Mesendoderm (in vitro differentiated cells): ENCODE results near the gene MB21D2.

ENCODE experiments used
- DNase-seq: peaks from one replicate; pipeline ENCODE4 v3.0.0; 2013
- H2AK5ac ChIP-seq: 2 replicates; pipeline ENCODE4 v1.6.1; 2013; ENCODE audit warnings: low read length, inconsistent platforms
- H2BK120ac ChIP-seq: 2 replicates; pipeline ENCODE4 v1.6.1; 2013; ENCODE audit warnings: low read depth, mild to moderate bottlenecking, low read length, moderate library complexity, mixed read lengths
- H2BK15ac ChIP-seq: replicated peaks from 2 replicates; pipeline ENCODE4 v1.6.1; 2013; ENCODE audit warnings: low read depth, mild to moderate bottlenecking, moderate library complexity
- H2BK5ac ChIP-seq: 2 replicates; pipeline ENCODE4 v1.6.1; 2013; ENCODE audit warnings: low read length, inconsistent platforms
- H3K18ac ChIP-seq: 2 replicates; pipeline ENCODE4 v1.6.1; 2013; ENCODE audit warnings: mild to moderate bottlenecking, low read length, mixed read lengths
- H3K23ac ChIP-seq: one replicate; pipeline ENCODE4 v1.6.1; 2013; ENCODE audit warnings: low read length
- H3K27ac ChIP-seq: 2 replicates; pipeline ENCODE4 v1.5.1; 2013; ENCODE audit warnings: low read depth, mild to moderate bottlenecking, inconsistent platforms, low read length, moderate library complexity
- H3K27me3 ChIP-seq: 2 replicates; pipeline ENCODE4 v1.6.1; 2013; ENCODE audit warnings: low read length, control low read depth, mild to moderate bottlenecking, inconsistent platforms; ENCODE audit not compliant: insufficient read depth, poor library complexity
- H3K36me3 ChIP-seq: 2 replicates; pipeline ENCODE4 v1.6.1; 2013; ENCODE audit warnings: low read length, inconsistent platforms; ENCODE audit not compliant: control insufficient read depth, insufficient read depth
- H3K4ac ChIP-seq: one replicate; pipeline ENCODE4 v1.6.1; 2013; ENCODE audit warnings: low read depth, mild to moderate bottlenecking, low read length, moderate library complexity
- H3K4me1 ChIP-seq: 2 replicates; pipeline ENCODE4 v1.6.1; 2013; ENCODE audit warnings: low read depth, low read length, inconsistent platforms; ENCODE audit not compliant: control insufficient read depth
- H3K4me2 ChIP-seq: 2 replicates; pipeline ENCODE4 v1.6.1; 2013; ENCODE audit warnings: low read length
- H3K4me3 ChIP-seq: 2 replicates; pipeline ENCODE4 v1.5.1; 2013; ENCODE audit warnings: mild to moderate bottlenecking, low read length
- H3K56ac ChIP-seq: one replicate; pipeline ENCODE4 v1.6.1; 2013; ENCODE audit warnings: low read length
- H3K79me1 ChIP-seq: 2 replicates; pipeline ENCODE4 v1.6.1; 2013; ENCODE audit warnings: low read length, inconsistent platforms
- H3K79me2 ChIP-seq: 2 replicates; pipeline ENCODE4 v1.6.1; 2013; ENCODE audit warnings: mild to moderate bottlenecking, low read length; ENCODE audit not compliant: control insufficient read depth, insufficient read depth
- H3K9ac ChIP-seq: 2 replicates; pipeline ENCODE4 v1.6.1; 2013; ENCODE audit warnings: low read length, inconsistent platforms
- H4K5ac ChIP-seq: one replicate; pipeline ENCODE4 v1.6.1; 2013; ENCODE audit warnings: low read length
- H4K8ac ChIP-seq: one replicate; pipeline ENCODE4 v1.6.1; 2013; ENCODE audit warnings: low read depth, mild to moderate bottlenecking, control low read depth, low read length, moderate library complexity
- WGBS: extraction: QIAGEN DNeasy Blood & Tissue Kit; methylation state at CpG from one replicate; pipeline ENCODE4 v1.1.7; 2013; ENCODE audit warnings: low lambda C conversion rate, missing lambda C conversion rate; ENCODE audit not compliant: insufficient coverage; ENCODE audit errors: extremely low coverage; 5-methylcytosine and 5-hydroxymethylcytosine counted together

The MB21D2 gene

DNA sequence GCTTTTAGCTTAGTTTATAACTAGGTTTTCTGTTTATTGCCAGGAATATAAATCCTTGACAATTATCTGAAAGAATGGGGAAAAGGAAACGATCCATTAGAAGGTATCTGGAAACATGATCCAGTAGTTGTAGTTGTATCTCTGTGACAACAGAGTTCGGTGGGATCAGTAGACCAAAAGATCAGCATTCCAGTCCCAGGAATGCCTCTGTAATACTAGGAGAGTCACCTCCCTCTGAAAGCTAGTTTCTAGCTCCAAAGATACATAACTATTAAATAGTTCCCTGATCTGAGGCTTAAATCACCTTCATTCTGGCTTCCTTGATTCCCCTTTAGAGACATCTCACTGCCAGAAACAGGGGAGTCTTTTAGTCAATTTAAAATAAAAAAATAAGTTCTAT lies 34.1 kb downstream of the MB21D2 start:
- no peak overlapping the region for H4K5ac ChIP-seq
- no CpG with 5 or more reads among the region's 2 CpGs for WGBS
- no peak overlapping the region for H2BK120ac ChIP-seq
- no peak overlapping the region for H3K4ac ChIP-seq
- H2BK15ac ChIP-seq: no peak overlapping the region
- H3K4me1 ChIP-seq: peaks cover 7% of the 10 kb centered on the region
- H2BK5ac ChIP-seq: no peak overlapping the region
- no peak overlapping the region for H3K56ac ChIP-seq
- peaks cover 8% of the 10 kb centered on the region for H3K79me1 ChIP-seq
- no peak overlapping the region for H3K18ac ChIP-seq
- no peak overlapping the region for H3K4me3 ChIP-seq
- H3K27ac ChIP-seq: no peak overlapping the region
- no peaks in the 10 kb centered on the region for H3K27me3 ChIP-seq
- peak; percentile 63 for DNase-seq
- H3K23ac ChIP-seq: no peak overlapping the region
- H4K8ac ChIP-seq: no peak overlapping the region
- peaks cover 28% of the 10 kb centered on the region for H3K79me2 ChIP-seq
- H2AK5ac ChIP-seq: no peak overlapping the region
- no peaks in the 10 kb centered on the region for H3K36me3 ChIP-seq
- H3K9ac ChIP-seq: no peak overlapping the region
- no peak overlapping the region for H3K4me2 ChIP-seq

GRCh38 chr3:192881159-192881786 lies 36.4 kb downstream of the MB21D2 start:
- H3K56ac ChIP-seq: no peak overlapping the region
- H4K8ac ChIP-seq: no peak overlapping the region
- H3K27ac ChIP-seq: no peak overlapping the region
- peaks cover 33% of the 10 kb centered on the region for H3K79me2 ChIP-seq
- H2AK5ac ChIP-seq: no peak overlapping the region
- no peak overlapping the region for H3K4me3 ChIP-seq
- H3K4me2 ChIP-seq: no peak overlapping the region
- H3K18ac ChIP-seq: peak overlapping the region; percentile 30
- H3K27me3 ChIP-seq: no peaks in the 10 kb centered on the region
- H2BK120ac ChIP-seq: no peak overlapping the region
- H2BK15ac ChIP-seq: no peak overlapping the region
- H3K79me1 ChIP-seq: peaks cover 10% of the 10 kb centered on the region
- peak overlapping the region; percentile 70 for H3K4ac ChIP-seq
- H4K5ac ChIP-seq: no peak overlapping the region
- no peaks in the 10 kb centered on the region for H3K36me3 ChIP-seq
- DNase-seq: no peak
- H3K9ac ChIP-seq: no peak overlapping the region
- H2BK5ac ChIP-seq: no peak overlapping the region
- H3K4me1 ChIP-seq: peaks cover 5% of the 10 kb centered on the region
- no peak overlapping the region for H3K23ac ChIP-seq
- WGBS: no CpG with 5 or more reads among the region's 7 CpGs

- Histone ChIP-seq H4K5ac (no peak overlapping the region), H3K23ac (no peak overlapping the region), H2BK120ac (no peak overlapping the region), H3K79me1 (peaks cover 8% of the 10 kb centered on the region), H4K8ac (no peak overlapping the region), H2BK15ac (no peak overlapping the region), H3K79me2 (peaks cover 35% of the 10 kb centered on the region), H3K18ac (no peak overlapping the region), H3K27me3 (no peaks in the 10 kb centered on the region), H3K9ac (no peak overlapping the region), H3K56ac (no peak overlapping the region), H3K36me3 (no peaks in the 10 kb centered on the region), H2BK5ac (no peak overlapping the region), H3K4me2 (no peak overlapping the region), H3K27ac (no peak overlapping the region), H3K4me3 (no peak overlapping the region), H3K4me1 (peaks cover 4% of the 10 kb centered on the region), H3K4ac (peak overlapping the region; percentile 48), H2AK5ac (no peak overlapping the region)
- no CpG with 5 or more reads among the region's 6 CpGs for WGBS
- DNase-seq: no peak
These were observed 37.3 kb downstream of the MB21D2 start for GRCh38 chr3:192880313-192880712.

- Histone ChIP-seq H4K5ac (no peak overlapping the region), H2AK5ac (peak overlapping the region; percentile 20), H3K18ac (peak overlapping the region; percentile 71), H3K36me3 (no peaks in the 10 kb centered on the region), H3K79me1 (peaks cover 11% of the 10 kb centered on the region), H3K4me3 (no peak overlapping the region), H3K4me2 (peak overlapping the region; percentile 4), H3K9ac (peak overlapping the region; percentile 17), H3K23ac (no peak overlapping the region), H2BK120ac (peak overlapping the region; percentile 68), H3K56ac (peak overlapping the region; percentile 61), H4K8ac (peak overlapping the region; percentile 65), H3K4me1 (peaks cover 4% of the 10 kb centered on the region), H2BK5ac (peak overlapping the region; percentile 36), H3K27me3 (no peaks in the 10 kb centered on the region), H3K4ac (peak overlapping the region; percentile 79), H3K27ac (peak overlapping the region; percentile 81), H2BK15ac (no peak overlapping the region), H3K79me2 (peaks cover 38% of the 10 kb centered on the region)
- peak; percentile 99 for DNase-seq
- WGBS: no CpG with 5 or more reads among the region's 8 CpGs
These were observed 38.2 kb downstream of the MB21D2 start for GRCh38 chr3:192879346-192880031.

GRCh38 chr3:192875971-192876565 lies 41.6 kb downstream of the MB21D2 start:
- no peak overlapping the region for H3K56ac ChIP-seq
- no peak overlapping the region for H4K8ac ChIP-seq
- no peak overlapping the region for H4K5ac ChIP-seq
- H3K36me3 ChIP-seq: no peaks in the 10 kb centered on the region
- H3K4me3 ChIP-seq: no peak overlapping the region
- no peak overlapping the region for H2BK5ac ChIP-seq
- no peak overlapping the region for H2BK15ac ChIP-seq
- no peak for DNase-seq
- H3K4me2 ChIP-seq: no peak overlapping the region
- WGBS: no CpG with 5 or more reads among the region's 3 CpGs
- no peak overlapping the region for H3K23ac ChIP-seq
- peaks cover 44% of the 10 kb centered on the region for H3K79me2 ChIP-seq
- no peak overlapping the region for H3K9ac ChIP-seq
- H3K4me1 ChIP-seq: peaks cover 4% of the 10 kb centered on the region
- H3K27ac ChIP-seq: no peak overlapping the region
- peaks cover 14% of the 10 kb centered on the region for H3K79me1 ChIP-seq
- H3K27me3 ChIP-seq: no peaks in the 10 kb centered on the region
- no peak overlapping the region for H2AK5ac ChIP-seq
- no peak overlapping the region for H2BK120ac ChIP-seq
- no peak overlapping the region for H3K4ac ChIP-seq
- H3K18ac ChIP-seq: no peak overlapping the region
